Tibial nerve (tissue), 4 donors: ENCODE results near the gene ASXL2.

Source experiments
- CTCF ChIP-seq, 5 experiments: fragments of 200-600 bp in 3 of 5; fragments of 450-650 bp in 2 of 5; sonication (generic) in 3 of 5; IDR thresholded peaks; one replicate each; pipeline ENCODE4 v1.5.1; 2016 to 2019; ENCODE audit warnings: antibody characterized with exemption in 5 of 5, mild to moderate bottlenecking in 3 of 5, moderate library complexity in 2 of 5
- EP300 ChIP-seq, 2 donors: sonication (generic); formaldehyde crosslinking; IDR thresholded peaks; one replicate each; pipeline ENCODE4 v1.6.1; 2017; ENCODE audit warnings: antibody characterized with exemption in 2 of 2, mild to moderate bottlenecking in 1 of 2
- POLR2A ChIP-seq, 2 donors: fragments of 450-650 bp; IDR thresholded peaks; one replicate each; pipeline ENCODE4 v1.6.1; 2017; ENCODE audit warnings: antibody characterized with exemption in 2 of 2, mild to moderate bottlenecking in 2 of 2, moderate library complexity in 2 of 2

- TF ChIP-seq CTCF (IDR thresholded peaks at IDR 0.05) (no peak), POLR2A (IDR thresholded peaks at IDR 0.05) (no peak), EP300 (IDR thresholded peaks at IDR 0.05) (no peak)
Measured at GRCh38 chr2:25710750-25711149, 167.5 kb downstream of the ASXL2 start.
